Left lung (tissue), 10 donors: ENCODE data around the gene GPHN. TPM values are rescaled to one million over a fixed set of nuclear protein-coding genes. Genes with fewer than 3 reads are reported as not detected.

Experiments
- ATAC-seq: fragments of 200-7000 bp; cut with Tn5 transposase; one replicate; pipeline ENCODE4 v1.9.1; 2020; ENCODE audit warnings: moderate library complexity
- DNase-seq, 4 donors: peaks; one replicate each; pipeline ENCODE4 v3.0.0-alpha.2; 2013 to 2020
- H3K27ac ChIP-seq, 2 donors: fragments of 200-600 bp; sonication (generic) in 1 of 2; one replicate each; pipeline versions ENCODE4 v1.5.0 to v1.8.0; 2020 to 2021
- H3K27me3 ChIP-seq, 2 donors: fragments of 200-600 bp; sonication (generic) in 1 of 2; one replicate each; pipeline versions ENCODE4 v1.5.0 to v1.8.0; 2020 to 2021
- H3K36me3 ChIP-seq, 2 donors: fragments of 200-600 bp; sonication (generic) in 1 of 2; one replicate each; pipeline versions ENCODE4 v1.5.0 to v1.8.0; 2020 to 2021
- H3K4me1 ChIP-seq, 2 donors: fragments of 200-600 bp; one replicate each; pipeline ENCODE4 v1.8.0; 2021
- H3K4me3 ChIP-seq, 2 donors: fragments of 200-600 bp; sonication (generic) in 1 of 2; one replicate each; pipeline versions ENCODE4 v1.5.0 to v1.8.0; 2020 to 2021; ENCODE audit warnings: mild to moderate bottlenecking in 1 of 2
- H3K9me3 ChIP-seq, 2 donors: fragments of 200-600 bp; sonication (generic) in 1 of 2; one replicate each; pipeline versions ENCODE4 v1.5.0 to v1.8.0; 2020 to 2021
- intact Hi-C, 2 donors: fragments of 100-400 bp; cut with DNase I; formaldehyde crosslinking; loops; one replicate each; pipeline versions ENCODE4 v1.11.2 to v1.14.2; 2022
- polyA plus RNA-seq, 6 donors: library from polyadenylated mRNA; unstranded; fragments of 120-200 nt; gene quantifications; one replicate each; pipeline ENCODE4 v1.2.1, GENCODE V29; 2013; ENCODE audit not compliant: insufficient read length in 6 of 6
- total RNA-seq, 2 donors: library from RNA; stranded (reverse); fragmentation: NEBNext Ultra II Directional; extraction: Animal tissue kit (Norgen Biotek cat#: 25700); gene quantifications; one replicate each; pipeline ENCODE4 v1.2.1, GENCODE V29; 2021
- TF ChIP-seq, protein P1 (sequence below), 2 donors: fragments of 200-600 bp; sonication (generic) in 1 of 2; IDR thresholded peaks; one replicate each; pipeline versions ENCODE4 v1.5.0 to v1.8.0; 2021; ENCODE audit warnings: antibody characterized with exemption in 2 of 2
- donor health status: DM: no; HTN: yes; CAD: no.
- donor health status: DM: no; HTN: no; CAD: no.

GPHN gene
- total and polyA plus RNA-seq, 8 donors = 22.6 to 31.1 (median 25.7) TPM

DNA sequence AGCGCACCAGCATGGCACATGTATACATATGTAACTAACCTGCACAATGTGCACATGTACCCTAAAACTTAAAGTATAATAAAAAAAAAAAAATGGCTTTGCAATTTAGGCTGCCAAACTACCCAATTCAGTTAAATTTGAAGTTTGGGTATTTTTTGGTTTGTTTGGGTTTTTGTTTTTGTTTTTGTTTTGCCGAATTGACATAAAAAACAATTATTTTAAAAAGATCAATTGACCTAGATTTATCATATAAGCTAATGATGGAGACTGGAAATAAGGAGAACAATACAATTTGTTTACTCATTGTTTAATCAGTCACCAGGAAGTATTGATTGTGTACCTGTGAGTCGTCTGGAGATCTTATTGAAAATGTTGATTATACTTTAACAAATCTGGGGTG, 619.2 kb downstream of the GPHN start:
- no peak for DNase-seq
- TF ChIP-seq, protein P1, sequence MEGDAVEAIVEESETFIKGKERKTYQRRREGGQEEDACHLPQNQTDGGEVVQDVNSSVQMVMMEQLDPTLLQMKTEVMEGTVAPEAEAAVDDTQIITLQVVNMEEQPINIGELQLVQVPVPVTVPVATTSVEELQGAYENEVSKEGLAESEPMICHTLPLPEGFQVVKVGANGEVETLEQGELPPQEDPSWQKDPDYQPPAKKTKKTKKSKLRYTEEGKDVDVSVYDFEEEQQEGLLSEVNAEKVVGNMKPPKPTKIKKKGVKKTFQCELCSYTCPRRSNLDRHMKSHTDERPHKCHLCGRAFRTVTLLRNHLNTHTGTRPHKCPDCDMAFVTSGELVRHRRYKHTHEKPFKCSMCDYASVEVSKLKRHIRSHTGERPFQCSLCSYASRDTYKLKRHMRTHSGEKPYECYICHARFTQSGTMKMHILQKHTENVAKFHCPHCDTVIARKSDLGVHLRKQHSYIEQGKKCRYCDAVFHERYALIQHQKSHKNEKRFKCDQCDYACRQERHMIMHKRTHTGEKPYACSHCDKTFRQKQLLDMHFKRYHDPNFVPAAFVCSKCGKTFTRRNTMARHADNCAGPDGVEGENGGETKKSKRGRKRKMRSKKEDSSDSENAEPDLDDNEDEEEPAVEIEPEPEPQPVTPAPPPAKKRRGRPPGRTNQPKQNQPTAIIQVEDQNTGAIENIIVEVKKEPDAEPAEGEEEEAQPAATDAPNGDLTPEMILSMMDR (IDR thresholded peaks at IDR 0.05) = no peak
- no peaks in the 10 kb centered on the region for H3K9me3 ChIP-seq
- no peaks in the 10 kb centered on the region for H3K27me3 ChIP-seq
- peaks cover 0 to 26% of the 10 kb centered on the region in 2 donors for H3K36me3 ChIP-seq
- H3K4me1 ChIP-seq = no peaks in the 10 kb centered on the region
- no peak for ATAC-seq
- no peak overlapping the region for H3K4me3 ChIP-seq
- H3K27ac ChIP-seq = no peak overlapping the region
- intact Hi-C loops = no loop called here

DNA sequence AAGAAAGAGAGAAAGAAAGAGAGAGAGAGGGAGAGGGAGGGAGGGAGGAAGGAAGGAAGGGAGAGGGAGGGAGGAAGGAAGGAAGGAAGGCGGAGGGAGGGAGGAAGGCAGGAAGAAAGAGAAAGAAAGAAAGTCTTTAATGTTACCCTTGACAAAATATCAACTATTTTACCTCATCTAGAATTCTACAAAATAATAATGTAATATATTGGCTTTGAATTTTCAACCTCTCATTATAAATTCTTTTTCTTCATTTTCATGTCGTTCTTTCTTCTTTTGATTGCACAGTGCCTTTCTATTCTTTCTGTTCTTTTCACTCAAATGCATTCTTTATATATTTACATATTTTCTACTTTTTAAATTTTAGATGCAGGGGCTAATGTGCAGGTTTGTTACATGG, 621.8 kb downstream of the GPHN start:
- DNase-seq (no peak), ATAC-seq (no peak)
- intact Hi-C loops = no loop called here
- H3K36me3 ChIP-seq = peaks cover 0 to 10% of the 10 kb centered on the region in 2 donors
- H3K4me1 ChIP-seq = no peaks in the 10 kb centered on the region
- H3K27me3 ChIP-seq = no peaks in the 10 kb centered on the region
- TF ChIP-seq, protein P1 (IDR thresholded peaks at IDR 0.05) = no peak
- no peaks in the 10 kb centered on the region for H3K9me3 ChIP-seq
- H3K4me3 ChIP-seq = no peak overlapping the region
- H3K27ac ChIP-seq = no peak overlapping the region

DNA sequence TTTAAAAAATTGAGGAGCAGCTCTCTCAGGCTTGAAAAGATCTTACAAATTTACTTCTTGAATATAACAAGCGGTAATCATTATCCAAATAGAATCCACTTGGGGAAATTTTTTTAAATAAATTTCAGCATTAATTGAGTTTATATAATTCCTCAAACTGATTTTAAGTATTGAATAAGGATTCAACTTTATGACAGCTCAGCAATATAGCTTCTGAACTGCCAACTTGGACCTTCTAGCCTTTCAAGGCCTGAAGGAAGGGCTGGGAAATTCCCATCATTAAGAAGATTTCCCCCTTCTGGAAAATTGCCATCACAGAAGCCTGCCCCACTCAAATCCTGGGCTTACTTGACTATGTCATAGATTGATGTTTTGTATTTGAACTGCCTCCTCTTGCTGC, 623.7 kb downstream of the GPHN start:
- TF ChIP-seq, protein P1 (IDR thresholded peaks at IDR 0.05) = no peak
- no peaks in the 10 kb centered on the region for H3K27me3 ChIP-seq
- H3K27ac ChIP-seq = no peak overlapping the region
- H3K9me3 ChIP-seq = no peaks in the 10 kb centered on the region
- no peaks in the 10 kb centered on the region for H3K4me1 ChIP-seq
- peaks cover 0 to 10% of the 10 kb centered on the region in 2 donors for H3K36me3 ChIP-seq
- no peak for ATAC-seq
- intact Hi-C loops = no loop called here
- no peak overlapping the region for H3K4me3 ChIP-seq
- DNase-seq = no peak

DNA sequence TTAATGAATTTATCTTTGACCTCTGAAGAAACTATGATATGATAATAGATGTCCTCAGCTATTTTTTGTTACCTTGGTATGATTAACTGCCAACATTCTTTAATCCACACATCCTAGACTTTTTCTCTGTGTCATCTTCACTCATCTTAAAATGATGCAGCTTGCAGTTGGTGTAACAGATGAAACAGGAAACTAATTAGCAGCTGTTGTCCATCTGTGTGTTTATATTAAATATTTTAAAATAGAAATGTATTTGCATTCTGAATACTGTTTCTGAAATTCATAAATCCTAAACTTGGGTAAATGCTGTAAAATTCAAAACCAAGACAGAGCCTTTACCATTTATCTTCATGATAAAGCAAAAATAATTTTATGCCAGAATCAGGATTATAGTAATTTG, 625.2 kb downstream of the GPHN start:
- DNase-seq (no peak), ATAC-seq (no peak)
- TF ChIP-seq, protein P1 (IDR thresholded peaks at IDR 0.05) = no peak
- Histone ChIP-seq H3K27ac (no peak overlapping the region), H3K36me3 (peaks cover 0 to 10% of the 10 kb centered on the region in 2 donors), H3K4me3 (no peak overlapping the region), H3K4me1 (no peaks in the 10 kb centered on the region), H3K9me3 (no peaks in the 10 kb centered on the region), H3K27me3 (no peaks in the 10 kb centered on the region)
- intact Hi-C loops = no loop called here

DNA sequence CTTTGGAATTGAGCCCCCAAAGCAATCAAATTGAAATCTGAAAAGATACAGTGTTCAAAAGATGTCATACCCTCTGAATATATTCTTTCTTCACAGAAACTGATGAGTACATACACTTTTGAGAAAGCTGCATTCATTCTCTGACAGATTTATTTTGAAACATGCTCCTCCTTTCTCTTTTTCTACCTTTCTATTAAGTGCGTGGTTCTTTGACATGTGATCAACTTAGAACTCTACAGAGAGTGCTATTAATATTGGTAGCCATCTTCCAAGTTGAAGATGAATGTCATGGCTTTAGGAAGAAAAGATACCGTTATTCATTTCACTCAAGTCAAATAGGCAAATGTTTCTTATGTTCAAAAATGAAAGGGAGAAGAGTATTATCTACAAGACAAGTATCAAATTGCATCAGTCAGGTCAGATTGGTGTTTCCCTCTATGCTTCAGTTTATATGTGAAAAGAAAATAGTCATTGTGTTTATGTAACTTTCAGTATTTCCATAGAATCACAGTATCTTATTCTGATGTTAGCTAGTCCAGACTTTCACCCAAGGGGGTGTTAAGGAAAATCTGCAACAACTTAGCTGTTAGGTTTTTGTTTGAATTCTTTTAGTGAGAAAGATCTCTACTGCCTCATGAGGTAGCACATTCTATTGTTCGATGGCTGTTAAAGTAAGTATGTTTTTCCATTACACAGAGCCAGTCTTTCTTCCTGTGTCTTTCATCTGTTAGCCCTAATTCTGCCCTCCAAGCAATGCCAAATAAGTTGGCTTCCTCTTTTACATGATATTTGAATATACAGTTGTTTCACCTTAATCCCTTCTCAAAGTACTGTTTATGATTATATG, 625.9 kb downstream of the GPHN start:
- no peak for DNase-seq
- Histone ChIP-seq H3K9me3 (no peaks in the 10 kb centered on the region), H3K4me3 (no peak overlapping the region), H3K4me1 (no peaks in the 10 kb centered on the region), H3K27ac (no peak overlapping the region), H3K27me3 (no peaks in the 10 kb centered on the region), H3K36me3 (peaks cover 0 to 10% of the 10 kb centered on the region in 2 donors)
- ATAC-seq = no peak
- TF ChIP-seq, protein P1 (IDR thresholded peaks at IDR 0.05) = no peak
- intact Hi-C loops = no loop called here
